COLO668 (cell line): ENCODE results near the gene ARTN.

Experiments used
- DNase-seq: peaks from one replicate; lab custom pipeline; 2025; ENCODE audit not compliant: unreplicated experiment; lab: John Stamatoyannopoulos, UW

The ARTN gene

GRCh38 chr1:43970502-43970901 is 36.9 kb downstream of the ARTN start:
- DNase-seq = no peak

- no peak for DNase-seq
Observed at GRCh38 chr1:43970911-43971310, 37.3 kb downstream of the ARTN start.

GRCh38 chr1:43971336-43971980 is 37.9 kb downstream of the ARTN start:
- no peak for DNase-seq

- DNase-seq = no peak
Observed at GRCh38 chr1:43973981-43974442, 40.4 kb downstream of the ARTN start.

- DNase-seq = peak; percentile 100
Observed at GRCh38 chr1:43974443-43975248, 41.0 kb downstream of the ARTN start, which contains the start of gene ATP6V0B. TSS of gene ATP6V0B (plus strand) at chr1:43974960. CDS start at chr1:43975041, 81 bp downstream.

GRCh38 chr1:43975249-43975961 is 41.8 kb downstream of the ARTN start:
- DNase-seq = peak; percentile 77

GRCh38 chr1:43976045-43976444 is 42.4 kb downstream of the ARTN start:
- no peak for DNase-seq

- no peak for DNase-seq
Observed at GRCh38 chr1:43976890-43977289, 43.3 kb downstream of the ARTN start.

- DNase-seq = no peak
Observed at GRCh38 chr1:43977376-43978263, 44.0 kb downstream of the ARTN start.

GRCh38 chr1:43978264-43978550 is 44.6 kb downstream of the ARTN start:
- no peak for DNase-seq

- peak; percentile 93 for DNase-seq
Observed at GRCh38 chr1:43978551-43979260, 45.1 kb downstream of the ARTN start, which contains the start of gene B4GALT2. TSS of gene B4GALT2 (plus strand) at chr1:43979210. CDS start at chr1:43981161, 1,951 bp downstream.

- DNase-seq = no peak
Observed at GRCh38 chr1:43979261-43979527, 45.6 kb downstream of the ARTN start.

- peak; percentile 76 for DNase-seq
Observed at GRCh38 chr1:43979528-43980254, 46.1 kb downstream of the ARTN start.

GRCh38 chr1:43980255-43981134 is 46.9 kb downstream of the ARTN start:
- peak; percentile 59 for DNase-seq

- peak; percentile 90 for DNase-seq
Observed at GRCh38 chr1:43981135-43981491, 47.5 kb downstream of the ARTN start.

- DNase-seq = no peak
Observed at GRCh38 chr1:43981636-43982035, 48.0 kb downstream of the ARTN start.

- no peak for DNase-seq
Observed at GRCh38 chr1:43982241-43982640, 48.6 kb downstream of the ARTN start.

GRCh38 chr1:43982808-43983207 is 49.2 kb downstream of the ARTN start:
- no peak for DNase-seq
